Putamen (tissue), 1 donor: ENCODE data around the gene KDM4B.

ENCODE experiments used
- DNase-seq: peaks from one replicate; pipeline ENCODE4 v3.0.0-alpha.2; 2016; ENCODE audit warnings: low spot score

KDM4B gene

DNA sequence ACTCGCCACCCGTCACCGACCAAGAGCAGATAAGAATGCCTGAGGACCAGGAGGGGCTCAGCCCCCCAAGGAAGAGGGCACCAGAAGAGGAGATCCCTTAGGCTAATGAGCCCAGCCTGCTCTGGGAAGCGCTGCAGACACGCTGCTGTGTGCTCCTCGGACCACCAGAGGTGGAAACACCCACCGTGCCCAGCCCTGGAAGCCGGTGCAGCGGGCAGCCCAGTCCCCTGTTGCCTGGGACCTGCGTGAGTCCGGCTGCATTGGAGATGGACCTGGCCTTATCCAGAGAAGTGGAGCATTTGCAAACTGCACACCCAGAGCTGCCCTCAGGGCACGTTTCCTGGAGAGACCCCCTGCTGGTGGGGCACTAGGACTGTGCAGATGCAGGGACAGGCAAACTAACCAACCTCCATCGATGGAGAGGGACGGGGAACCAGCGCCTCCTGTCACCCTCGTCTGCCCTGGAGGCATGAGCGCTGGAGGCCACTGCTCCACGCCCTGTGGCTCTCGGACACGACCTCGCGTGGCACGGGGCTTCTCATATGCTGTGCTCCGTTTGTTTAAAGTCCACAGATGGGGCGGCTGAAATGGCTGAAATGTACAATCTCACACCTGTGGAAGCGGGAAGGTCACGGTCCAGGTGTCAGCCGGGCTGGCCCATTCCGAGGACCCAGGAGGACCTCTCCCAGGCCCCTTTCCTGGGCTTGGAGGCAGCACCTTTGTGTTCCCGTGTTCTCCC lies 153.9 kb downstream of the KDM4B start:
- no peak for DNase-seq

DNA sequence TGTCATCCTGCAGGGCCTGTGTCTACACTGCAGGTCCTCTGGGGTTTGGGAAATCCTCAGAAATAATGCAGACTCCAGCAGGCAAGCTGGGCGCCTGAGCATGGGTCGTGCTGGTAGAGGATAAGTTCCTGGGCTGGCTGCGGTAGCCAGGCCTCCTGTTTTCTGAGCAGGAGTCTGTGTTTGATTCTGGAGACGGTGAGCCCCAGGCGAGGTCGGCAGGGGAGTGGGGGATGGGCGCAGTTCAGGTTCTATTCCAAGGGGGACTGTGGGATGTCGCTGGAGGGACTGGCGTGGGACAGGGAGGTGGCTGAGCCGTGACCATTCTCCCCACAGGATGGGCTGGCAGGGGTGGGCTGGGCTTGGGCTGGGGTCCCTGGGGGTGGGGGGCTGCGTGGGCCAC lies 154.7 kb downstream of the KDM4B start:
- DNase-seq: no peak

DNA sequence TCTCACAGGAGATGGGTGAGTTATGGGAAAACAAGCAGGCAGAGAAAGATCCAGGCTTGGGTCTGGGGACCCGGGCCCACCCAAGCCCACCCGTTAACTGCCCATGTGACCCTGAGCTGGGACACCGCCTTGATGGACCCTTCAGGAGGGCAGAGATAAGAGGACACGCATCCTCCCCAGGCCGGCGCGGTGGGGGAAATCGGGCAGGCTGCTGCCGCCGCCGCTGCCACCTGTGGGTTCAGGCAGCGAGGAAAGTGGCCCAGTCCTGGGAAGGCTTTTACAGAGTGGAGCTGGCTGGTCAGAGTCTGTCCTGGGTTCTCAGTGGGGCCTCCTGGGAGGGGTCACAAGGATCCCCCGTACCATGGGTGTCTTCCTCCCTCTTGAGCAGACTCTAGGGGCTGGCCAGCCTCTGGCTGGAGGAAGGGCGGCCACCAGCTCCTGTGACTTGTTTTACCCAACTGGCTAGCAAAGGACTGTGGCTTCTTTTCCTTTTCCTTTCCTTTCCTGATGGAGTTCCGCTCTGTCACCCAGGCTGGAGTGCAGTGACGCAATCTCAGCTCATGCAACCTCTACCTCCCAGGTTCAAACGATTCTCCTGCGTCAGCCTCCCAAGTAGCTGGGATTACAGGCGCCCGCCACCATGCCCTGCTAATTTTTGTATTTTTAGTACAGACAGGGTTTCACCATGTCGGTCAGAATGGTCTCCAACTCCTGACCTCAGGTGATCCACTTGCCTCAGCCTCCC lies 155.4 kb downstream of the KDM4B start:
- no peak for DNase-seq

DNA sequence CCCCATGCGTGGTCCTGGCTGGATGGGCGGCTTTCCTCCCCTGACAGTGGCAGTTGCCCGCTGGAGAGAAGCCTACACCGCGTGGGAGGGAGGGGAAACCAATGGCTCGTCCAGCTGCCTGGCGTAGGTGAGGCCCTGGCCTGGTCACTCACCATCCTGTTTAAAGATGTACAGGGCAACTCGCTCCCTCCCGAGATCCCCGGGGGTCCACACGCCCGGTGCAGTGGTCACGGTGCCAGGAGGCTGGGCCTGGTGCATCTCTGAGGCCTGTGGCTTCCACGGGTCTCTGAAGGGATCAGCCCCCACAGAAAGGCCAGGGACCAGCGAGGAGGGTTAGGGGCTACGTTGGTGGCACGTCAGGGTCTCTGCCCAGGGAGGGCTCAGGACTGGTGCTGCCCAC lies 156.5 kb downstream of the KDM4B start:
- no peak for DNase-seq

DNA sequence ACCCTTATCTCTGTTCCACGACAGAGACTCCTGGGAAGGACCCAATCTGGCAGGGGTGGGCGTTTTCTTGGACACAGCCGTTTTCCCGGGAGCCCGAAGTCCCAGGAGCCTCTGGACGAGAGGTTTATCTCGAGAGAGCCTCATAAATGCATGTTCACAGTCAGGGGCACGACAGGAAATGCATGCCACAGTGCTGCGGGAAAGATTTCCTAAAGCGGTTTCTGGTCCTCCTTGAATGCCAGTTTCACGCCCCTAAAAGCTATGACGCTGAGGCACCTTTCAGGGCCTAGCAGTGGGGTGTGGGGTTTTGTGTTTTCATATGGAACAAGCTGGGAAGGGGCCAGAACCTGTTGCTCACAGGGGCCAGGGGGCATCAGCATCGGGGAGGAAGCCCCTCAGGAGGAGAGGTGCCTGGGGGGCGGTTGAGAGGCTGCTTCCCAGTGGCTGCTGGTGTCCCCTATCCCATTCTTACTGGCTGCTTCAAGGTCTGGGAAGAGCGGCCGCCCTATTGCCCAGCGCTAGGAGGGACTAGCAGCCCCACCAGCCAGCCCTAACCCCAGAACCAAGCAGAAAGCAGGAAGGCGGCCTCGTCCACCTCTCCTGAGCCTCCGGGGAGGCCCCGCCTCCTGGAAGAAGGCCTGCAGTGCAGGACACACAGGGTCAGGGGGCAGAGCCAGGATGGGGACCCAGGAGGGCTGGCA lies 157.0 kb downstream of the KDM4B start:
- DNase-seq: no peak

DNA sequence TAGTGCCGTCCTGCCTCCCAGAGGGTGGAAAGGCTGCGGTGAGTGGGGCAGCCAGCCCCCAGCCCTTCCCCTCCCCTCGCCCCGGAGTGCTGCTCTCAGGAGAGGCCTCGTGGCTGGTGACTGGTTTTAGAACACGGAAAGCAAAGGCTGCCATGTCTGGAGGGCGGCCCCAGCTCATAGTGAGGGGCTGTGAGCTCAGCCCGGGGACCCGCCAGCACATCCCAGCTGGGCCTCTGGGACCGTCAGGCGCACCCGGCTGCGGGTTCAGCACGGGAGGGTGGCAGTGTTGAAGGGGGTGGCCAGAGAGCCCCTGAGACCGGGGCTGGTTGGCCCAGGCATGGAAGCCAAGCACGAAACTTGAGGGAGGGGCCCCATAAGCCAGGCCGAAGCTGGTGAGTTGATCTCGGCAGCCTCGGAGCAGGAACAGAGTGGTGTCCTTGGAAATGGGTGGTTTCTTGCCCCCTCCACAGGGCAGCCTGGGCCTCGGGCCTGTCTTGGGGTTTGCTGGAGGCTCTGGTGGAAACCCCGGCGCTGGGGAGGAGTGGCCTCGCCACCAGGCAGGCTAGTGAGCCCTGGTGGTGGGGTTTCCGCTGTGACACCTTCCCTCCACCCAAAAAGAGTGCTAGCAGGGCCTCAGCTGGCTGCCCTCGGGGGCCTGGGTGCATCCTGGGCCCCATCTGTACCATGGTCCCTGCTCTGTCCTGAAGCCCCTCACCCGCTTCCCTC lies 157.7 kb downstream of the KDM4B start:
- no peak for DNase-seq

DNA sequence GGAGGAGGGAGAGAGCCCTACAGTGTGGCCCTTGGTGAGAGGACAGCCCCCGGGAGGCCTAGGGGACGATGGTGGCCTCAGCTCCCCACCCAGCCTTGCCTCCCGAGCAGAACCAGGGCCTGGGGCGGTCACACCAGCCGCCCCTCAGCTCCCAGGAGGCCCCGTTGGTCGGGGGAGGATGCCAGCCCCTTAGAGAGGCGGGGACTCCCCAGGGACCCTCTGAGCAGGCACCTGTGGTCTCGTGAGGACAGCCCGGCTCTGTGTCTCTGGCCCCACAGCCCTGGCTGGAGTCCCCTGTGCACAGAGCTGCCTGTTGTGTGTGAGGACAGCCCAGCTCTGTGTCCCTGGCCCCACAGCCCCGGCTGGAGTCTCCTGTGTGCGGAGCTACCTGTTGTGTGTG lies 158.8 kb downstream of the KDM4B start:
- no peak for DNase-seq

DNA sequence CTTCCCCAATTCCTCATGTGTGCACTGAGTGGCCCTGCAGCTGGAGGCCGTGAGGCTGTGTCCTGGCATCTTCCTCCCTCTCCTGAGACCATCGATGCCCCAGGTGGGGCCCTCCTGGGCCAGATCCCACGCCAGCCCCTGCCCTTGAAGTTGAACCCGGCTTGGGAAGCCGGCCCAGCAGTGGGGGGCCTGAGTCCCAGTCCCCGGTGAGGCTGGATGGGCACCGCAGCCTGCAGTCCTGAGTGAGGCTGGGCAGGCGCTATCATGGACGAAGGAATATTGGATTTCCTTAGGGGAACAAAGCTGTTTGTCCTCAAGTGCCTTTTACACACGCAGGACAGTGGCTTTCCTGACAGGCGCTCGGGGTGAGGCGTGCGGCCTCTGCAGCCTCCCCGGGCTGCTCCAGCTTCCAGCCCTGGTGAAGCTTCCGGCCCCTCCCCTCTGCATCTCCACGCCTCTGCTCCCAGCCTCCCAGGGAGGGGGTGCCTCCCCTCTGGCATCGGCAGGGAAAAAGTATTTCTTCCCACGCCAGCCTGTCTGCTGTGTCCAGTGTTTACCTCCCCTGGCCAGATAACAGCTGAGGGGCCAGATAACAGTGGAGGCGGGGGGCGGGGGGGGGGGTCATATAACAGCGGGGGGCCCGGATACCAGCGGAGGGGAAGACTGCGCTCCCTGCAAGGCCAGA lies 159.5 kb downstream of the KDM4B start:
- no peak for DNase-seq

DNA sequence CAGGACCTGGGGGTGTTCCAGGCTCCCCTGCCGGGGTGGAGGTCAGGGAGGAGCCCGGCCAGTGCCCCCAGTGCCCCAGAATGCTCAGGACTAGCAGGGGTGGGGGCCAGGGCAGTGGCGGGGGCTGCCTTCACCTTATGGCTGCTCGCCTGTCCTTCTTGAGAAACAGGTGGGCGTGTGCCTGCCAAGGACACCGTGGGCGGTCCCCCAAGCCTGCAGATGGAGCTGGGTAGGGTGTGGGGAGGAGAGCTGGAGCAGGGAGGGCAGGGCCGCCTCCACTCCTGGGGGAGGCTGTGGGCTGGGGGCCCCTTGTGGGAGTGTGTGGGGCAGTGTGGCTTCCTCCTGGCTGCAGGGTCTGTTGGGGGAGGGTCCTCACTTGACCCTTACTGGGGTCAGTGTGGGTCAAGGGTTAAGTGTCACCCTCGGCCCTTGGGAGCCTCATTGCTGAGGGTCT lies 160.1 kb downstream of the KDM4B start:
- DNase-seq: no peak

DNA sequence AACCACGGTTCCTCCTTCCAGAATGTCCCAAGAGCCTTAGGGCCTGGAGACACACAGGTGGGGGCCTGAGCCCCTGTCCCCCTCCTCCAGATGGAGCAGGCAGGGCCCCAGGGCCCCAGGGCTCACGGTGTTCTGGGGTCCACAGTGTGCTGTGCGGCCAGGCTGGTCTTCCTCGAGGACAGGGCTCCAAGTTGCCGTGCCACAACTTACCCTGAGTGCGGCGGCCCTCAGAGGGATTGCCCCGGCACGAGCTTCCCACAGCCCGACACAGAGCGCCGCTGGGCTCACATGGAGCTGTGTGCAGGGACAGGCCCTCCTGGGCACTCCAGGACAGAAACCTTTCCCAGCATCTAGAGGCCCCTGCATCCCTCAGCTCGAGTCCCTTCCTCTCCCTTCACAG lies 160.8 kb downstream of the KDM4B start:
- no peak for DNase-seq

DNA sequence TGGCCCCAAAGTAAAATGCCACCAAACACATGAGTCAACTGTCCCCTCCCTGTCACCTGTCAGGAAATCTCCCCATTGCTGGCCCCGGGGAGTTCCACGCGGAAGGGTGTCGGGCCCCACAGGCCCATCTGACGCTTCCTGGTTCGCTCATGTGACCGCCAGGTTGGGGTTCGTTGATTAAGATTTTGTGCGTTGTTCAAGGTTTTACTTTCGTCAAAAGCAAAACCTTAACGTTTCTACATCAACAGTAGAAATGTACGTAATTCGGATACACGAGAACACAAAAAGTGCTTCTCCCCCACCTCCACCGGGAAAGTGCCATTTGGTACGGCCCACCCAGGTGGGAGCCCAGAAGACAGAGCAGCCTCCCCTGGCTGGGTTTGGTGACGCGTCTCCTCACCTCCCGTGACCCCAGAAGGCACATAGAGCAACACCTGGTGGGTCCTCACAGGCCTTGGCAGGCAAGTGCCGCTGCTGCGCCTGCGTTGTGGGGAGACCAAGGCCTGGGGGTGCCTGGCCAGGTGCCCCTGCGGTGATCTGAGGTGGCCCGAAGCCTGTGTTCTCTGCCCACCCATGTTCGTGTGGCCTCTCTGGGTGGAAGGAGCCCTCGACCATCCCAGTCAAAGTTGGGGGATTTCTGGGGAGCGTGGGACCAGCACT lies 161.6 kb downstream of the KDM4B start:
- DNase-seq: no peak

DNA sequence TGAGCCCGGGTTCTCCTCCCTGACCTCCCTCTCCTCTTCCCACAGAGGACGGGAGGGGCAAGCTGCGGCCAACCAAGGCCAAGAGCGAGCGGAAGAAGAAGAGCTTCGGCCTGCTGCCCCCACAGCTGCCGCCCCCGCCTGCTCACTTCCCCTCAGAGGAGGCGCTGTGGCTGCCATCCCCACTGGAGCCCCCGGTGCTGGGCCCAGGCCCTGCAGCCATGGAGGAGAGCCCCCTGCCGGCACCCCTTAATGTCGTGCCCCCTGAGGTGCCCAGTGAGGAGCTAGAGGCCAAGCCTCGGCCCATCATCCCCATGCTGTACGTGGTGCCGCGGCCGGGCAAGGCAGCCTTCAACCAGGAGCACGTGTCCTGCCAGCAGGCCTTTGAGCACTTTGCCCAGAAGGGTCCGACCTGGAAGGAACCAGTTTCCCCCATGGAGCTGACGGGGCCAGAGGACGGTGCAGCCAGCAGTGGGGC lies 162.2 kb downstream of the KDM4B start:
- no peak for DNase-seq

DNA sequence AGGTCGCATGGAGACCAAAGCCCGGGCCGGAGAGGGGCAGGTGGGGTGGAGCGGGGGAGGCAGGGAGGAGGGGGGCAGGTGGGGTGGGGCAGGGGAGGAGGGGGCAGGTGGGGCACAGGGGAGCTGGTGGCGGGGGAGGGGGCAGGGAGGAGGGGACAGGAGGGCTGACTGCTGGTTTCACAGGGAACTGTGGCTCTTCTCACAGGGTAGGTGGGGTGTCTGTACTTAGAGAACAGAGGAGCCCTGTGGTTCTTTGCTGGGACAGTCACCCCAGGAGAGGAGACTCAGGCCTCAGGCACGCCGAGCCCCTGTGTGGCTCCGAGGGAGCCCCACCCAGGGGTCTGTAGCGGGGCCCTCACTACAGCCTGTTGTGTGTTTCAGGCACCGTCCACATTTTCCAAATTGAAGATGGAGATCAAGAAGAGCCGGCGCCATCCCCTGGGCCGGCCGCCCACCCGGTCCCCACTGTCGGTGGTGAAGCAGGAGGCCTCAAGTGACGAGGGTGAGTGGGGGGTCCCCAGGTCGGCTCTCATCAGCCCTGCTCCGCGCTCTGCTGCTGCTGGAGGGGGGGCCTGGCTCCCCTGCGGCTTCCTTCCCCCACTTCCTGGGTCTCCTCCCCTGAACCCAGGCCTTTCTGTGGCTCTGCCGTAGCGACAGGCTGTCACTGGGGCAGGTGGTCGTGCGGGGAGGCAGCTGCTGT lies 162.7 kb downstream of the KDM4B start:
- no peak for DNase-seq

DNA sequence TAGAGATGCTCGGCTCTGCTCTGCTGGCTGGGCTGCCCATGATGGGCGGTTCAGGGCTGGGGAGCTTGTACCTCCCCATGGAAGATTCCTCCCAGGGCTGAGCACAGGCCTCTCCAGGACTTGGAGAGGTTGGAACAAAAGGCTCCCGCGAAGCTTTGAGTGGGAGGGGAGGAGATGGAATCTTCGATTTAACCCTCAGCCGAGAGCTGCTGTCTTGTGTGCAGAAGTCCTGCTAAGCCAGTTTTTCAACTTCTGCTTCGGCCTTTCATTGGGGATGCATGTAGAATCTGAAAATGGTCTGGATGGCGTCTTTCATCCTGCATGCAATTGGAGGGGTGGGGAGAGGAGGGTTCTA lies 163.3 kb downstream of the KDM4B start:
- DNase-seq: no peak

DNA sequence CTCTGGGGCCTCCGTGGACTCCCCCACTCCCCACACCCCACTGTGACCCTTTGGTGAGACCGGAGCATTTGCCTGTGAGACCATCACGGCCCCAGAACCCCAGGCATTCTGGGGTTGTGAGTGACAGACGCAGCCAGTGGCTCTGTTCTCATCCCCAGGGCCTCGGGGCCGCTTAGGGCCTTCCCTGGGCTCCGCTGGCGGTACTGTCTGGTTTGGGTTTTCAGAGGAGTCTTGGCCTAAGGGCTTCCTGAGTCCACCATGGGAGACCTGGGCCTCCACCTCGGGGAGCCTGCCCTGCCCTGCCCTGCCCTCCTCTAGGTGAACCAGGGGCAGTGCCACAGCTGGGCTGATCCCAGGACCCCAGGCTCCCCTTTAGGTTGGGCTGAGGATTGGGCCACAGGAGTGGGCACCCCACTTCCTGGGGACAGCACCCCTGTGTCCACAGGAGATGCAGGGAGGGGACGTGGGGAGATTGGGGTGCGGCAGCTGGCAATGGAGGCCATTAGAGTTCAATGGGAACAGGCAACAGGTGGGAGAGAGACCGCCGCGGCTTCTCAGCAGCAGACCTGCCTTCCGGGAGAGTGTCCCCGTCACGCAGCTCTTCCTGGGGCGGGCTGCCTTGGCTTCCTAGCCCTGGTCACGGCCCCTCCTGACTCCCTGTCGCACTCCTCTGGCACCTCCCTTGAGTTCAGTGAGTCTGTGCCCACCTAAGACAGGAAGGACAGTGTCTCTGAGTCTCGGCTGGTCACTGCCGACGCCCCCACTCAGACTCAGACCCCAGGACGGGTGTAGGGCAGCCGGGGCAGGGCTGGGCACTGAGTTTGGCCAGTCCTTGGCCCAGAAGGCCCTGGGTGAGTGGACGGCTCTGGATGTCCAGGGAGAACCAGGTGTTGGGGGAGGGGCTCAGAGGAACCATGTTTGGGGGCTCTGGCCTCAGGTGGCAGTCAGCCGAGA lies 164.1 kb downstream of the KDM4B start:
- DNase-seq: no peak

DNA sequence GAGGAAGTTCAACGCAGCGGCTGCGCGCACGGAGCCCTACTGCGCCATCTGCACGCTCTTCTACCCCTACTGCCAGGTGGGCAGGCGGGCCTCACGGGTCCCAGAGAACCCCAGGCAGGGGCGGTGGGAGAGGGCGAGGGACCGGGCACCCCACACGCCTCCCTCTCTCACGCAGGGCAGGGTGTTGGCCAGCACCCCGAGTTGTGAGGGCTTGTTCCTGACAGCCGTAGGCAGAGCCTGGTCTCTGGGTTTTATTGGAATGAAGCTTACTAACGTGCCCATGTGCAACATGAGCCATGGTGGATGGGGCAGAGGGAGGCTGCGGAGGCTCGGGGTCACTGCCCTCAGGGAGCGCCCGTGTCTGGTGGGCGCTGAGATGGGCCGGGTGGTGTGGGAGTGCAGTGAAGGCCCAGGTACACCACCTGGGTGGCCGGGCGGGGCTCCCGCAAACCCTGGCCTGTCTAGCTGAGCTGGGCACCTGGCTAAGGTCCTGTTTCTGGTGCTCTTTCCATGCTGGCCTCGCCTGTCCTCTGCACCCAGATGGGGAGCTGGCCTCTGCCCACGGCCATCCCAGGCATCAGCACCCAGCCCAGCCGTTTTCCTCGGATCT lies 165.2 kb downstream of the KDM4B start:
- no peak for DNase-seq

DNA sequence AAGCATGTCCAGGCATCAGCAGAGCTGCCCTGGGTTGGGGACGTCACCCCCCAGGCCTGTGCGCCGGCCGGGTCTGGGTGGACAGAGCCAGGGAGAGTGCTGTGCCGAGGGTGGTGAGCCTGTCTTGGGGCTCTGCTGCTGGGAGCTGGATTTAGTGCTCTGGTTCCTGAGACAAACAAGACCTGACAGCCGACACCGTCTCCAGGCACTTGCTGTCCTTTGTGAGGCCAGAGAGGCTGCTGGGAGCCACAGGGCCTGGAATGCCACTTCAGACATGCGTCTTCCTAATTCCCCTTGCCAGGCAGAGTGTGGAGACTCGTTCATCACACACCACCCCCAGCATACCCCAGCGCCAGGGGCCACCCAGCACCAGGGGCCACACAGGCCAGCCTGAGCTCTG lies 165.8 kb downstream of the KDM4B start:
- no peak for DNase-seq

DNA sequence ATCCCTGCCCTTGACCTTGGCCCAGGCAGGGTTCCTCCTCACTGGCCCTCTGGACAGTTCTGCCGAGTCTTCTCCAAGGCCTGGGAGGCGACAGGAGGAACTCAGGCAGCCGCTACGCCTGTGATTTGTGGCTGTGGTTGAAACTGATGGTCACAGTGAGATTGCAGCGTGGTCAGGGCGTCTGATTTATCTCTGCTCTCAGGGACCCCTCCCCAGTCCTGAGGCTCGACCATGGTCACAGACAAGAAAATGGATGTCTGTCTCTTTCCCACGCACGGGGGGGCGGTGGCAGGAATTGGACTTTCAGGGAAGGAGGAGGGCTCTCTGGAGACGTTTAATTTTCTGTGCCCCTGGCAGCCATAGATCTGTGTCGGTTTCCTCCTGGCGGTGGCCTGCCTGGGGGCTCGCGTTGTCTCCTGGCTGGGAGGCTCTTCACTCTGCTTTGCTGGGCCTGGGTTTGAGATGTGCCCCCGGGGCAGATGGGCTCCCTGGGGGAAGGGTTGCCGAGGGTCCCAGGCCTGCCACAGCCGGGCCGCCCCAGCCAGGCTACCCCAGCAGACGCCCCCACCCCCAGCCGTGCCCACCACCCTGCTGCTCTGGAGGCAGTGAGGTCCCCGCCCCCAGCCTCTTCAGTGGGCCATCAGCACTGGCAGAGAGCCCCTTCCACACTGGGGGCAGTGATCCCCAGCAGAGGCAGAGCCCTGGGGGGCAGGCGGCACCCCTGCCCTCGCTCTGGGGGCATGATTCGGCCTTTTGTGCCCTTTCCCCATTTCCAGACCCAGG lies 167.4 kb downstream of the KDM4B start:
- no peak for DNase-seq
